Stimulated activated CD8-positive, alpha-beta memory T cell treated with anti-CD3 and anti-CD28 coated beads, Interleukin-4, amount 100 ng/mL, for 24 hours (primary cell): ENCODE data around the gene INSC.

Experiments
- DNase-seq: peaks from one replicate; pipeline ENCODE4 v3.0.0-alpha.2; 2020; ENCODE audit warnings: low read depth

The INSC gene

GRCh38 chr11:15148169-15148568 lies 33.4 kb downstream of the INSC start:
- no peak for DNase-seq

GRCh38 chr11:15149050-15149449 lies 34.3 kb downstream of the INSC start:
- DNase-seq, result no peak

GRCh38 chr11:15150507-15150906 lies 35.8 kb downstream of the INSC start:
- DNase-seq, result no peak

DNA sequence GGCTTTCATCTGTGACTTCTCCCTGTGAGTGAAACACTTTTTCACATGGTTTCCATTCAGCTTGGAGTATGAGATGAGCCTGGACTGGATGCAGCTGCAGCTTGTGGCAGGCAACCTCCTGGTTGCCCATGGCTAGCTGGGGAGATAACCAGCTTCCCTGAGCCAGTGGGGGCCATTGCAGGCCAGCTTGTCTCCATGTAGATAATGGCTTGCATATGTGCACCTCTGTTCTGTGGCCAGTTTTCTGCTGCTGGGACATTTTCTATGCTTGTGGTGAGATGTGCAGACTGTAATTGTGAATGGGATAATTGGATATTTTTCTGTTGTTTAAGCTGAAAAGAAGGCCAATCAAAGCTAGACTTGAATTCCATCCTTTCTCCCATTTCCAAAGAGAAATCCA lies 38.5 kb downstream of the INSC start:
- DNase-seq, result no peak

DNA sequence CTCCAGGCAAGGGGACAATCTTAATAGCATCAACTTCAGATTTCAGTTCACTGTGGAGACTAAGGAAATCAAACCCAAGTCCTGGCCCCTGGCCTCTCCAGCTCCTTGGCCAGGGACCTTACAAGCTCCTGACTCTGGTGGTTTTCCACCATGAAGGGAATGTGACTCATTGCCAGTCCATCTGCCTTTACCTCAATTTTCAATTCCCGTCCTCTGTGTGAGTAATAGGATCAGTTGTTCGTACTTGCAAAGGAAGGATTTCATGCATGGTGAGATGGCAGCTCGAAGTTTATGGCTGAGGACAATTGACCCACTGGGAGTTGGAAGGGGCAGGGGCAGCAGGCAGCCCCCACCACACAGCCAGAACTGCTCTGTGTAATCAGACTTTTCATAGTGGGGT lies 42.5 kb downstream of the INSC start:
- DNase-seq, result no peak

DNA sequence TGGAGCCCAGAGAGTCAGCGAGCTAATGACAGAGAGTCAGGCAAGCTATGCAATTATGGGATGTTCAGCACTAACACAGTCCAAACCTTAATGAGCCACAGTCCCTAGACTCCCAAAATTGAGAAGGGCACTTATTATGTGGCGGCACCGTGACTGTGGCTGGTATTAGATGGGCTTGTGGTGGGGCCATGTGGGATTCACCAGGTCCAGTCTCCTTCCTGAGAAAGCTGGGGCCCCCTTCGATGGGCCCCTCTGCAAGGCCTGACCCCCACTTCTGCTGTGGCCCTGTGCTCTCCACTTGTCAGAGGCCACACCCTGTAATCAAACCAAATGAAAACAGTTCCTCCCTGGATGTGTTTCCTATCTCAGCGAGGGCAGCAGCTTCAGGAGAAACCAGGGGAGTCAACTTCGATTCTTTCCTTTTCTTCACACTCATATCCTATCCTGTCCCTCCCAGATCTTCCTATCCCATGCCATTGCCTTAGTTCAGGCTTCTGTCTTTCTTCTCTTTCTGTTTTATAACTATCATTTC lies 42.9 kb downstream of the INSC start:
- no peak for DNase-seq

DNA sequence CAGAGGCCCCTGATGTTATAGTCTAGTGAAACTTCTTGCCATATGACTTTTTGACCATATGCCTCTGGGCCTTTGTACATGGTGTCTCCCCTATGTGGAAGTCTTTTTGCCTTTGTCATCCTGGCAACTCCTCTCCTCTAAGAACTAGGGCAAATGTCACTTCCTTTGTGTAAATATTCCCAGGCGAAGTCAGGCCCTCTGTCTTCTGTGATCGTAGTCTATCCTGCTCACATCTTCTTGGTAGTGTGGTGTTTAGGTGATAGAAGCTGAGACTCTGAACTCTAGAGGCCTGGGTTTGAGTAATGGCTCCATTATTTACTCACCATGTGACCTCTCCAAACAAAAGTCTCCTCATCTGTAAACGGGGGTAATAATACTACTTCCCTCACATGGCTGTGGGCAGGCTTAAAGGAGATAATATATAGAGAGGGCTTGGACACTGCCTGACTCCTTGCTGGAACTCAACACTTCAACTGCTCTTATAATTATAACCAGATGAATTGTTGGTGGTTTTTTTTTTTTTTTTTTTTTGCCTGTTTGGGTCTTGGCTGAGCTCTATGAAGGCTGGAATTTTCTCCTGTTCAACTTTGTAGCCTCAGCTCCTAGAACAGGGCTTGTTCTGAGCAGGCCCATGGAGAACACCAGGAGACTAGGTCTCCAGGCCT lies 43.8 kb downstream of the INSC start:
- DNase-seq, result no peak

- DNase-seq, result no peak
These were observed 44.4 kb downstream of the INSC start for GRCh38 chr11:15159085-15159484.

DNA sequence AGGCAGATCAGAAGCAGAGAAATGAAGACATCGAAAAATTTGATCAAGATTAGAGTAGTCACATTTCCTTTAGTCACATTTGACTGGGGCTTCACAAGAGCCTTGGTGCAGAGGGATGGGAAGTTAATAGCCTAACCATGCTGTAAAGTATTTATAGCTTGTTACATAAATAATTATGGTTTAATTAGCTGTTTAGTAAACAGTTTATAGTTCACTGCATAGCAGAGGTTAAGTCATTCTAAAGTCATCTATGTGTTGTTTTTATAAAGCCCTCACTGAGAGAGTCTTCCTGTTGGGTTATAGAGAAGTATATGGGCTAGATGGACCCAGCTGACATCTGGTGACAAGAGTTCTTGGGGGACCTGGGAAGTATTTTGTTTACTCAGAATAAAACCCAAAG lies 47.1 kb downstream of the INSC start:
- DNase-seq, result no peak

- no peak for DNase-seq
These were observed 48.4 kb downstream of the INSC start for GRCh38 chr11:15163136-15163535.

DNA sequence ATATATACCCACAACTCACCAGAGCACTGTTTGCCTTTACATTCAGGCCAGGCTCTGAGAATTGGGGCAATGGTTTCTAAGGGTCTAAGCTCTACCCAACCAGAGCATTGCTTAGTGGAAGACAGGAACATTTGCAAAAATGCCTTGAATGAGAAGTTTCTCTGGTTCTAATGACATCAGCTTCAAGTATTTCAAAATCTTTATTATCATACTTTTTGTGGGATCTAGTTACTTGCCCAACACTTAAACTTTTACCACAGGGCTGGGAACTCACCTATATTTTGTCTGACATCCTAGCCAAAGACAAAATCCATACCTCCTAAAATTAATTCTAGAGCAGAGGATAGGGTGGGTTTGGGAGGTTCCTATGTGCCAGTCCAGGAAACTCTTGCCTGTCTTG lies 51.5 kb downstream of the INSC start:
- DNase-seq, result no peak

DNA sequence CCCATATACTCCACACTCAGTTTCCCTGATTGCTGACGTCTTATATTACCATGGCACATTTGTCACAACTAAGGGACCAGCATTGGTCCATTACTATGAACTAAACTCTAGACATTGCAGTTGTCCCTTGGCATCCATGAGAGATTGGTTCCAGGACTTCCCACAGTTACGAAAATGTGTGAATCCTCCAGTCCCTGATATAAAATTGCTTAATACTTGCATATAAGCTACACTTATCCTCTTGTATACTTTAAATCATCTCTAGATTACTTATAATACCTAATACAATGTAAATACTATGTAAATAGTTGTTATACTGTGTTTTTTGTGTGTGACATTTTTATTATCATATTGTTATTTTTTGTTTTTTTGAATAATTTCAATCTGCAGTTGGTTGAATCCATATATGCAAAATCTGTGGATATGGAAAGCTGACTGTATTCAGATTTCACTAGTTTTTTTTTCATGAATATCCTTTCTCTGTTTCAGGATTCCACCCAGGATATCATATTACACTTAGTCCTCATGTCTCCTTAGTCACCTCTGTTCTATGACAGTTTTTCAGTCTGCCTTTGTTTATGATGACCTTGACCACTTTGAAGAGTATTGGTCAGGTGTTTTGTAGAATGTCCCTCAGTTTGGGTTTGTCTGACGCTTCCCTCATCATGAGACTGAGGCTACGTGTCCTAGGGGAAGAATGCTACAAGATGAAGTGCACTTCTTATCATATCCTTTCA lies 55.3 kb downstream of the INSC start:
- no peak for DNase-seq

GRCh38 chr11:15170698-15171097 lies 56.0 kb downstream of the INSC start:
- no peak for DNase-seq

GRCh38 chr11:15171956-15172355 lies 57.2 kb downstream of the INSC start:
- no peak for DNase-seq

GRCh38 chr11:15175831-15176230 lies 61.1 kb downstream of the INSC start:
- no peak for DNase-seq

DNA sequence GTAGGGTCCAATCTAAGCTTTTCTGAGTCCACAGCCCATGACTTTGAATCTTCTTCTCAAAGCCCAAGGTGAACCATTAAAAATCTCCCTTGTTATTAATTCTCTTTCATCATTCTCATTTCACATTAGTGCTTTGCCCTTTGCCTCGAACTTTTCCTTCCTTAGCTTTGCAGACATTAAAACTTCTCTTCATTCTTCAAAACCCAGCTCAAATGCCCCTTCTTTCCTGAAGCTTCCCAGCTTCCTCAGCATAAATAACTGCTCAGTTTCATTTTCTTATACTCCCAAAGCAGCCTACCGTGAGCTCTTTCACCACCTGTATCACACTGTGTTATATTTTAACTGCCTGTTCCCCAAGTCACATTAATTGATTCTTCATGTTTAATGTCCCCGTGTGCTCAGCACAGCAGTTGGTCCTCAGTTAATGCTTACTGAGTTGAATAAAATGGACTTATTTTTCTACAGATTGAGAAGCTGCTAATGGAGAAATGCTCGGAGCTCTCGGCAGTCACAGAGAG lies 62.0 kb downstream of the INSC start:
- no peak for DNase-seq

GRCh38 chr11:15177491-15177890 lies 62.8 kb downstream of the INSC start:
- DNase-seq, result no peak

DNA sequence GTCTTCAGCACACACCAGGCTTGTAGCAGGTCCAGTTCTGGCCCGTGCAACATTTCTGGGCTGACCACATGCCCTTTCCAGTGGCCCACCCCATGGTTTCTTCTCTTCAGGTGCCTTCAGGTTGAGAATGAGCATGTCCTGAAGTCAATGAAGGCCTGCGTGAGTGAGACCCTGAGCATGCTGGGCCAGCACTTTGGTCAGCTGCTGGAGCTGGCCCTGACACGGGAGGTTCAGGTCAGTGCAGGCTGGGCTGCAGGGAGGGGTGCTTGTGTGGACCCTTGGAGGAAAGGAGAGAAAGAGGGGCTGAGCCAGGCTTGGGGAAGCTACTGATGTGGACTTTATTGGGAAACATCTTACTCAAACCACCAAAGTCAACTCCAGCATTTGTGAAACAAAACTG lies 63.5 kb downstream of the INSC start:
- DNase-seq, result no peak

DNA sequence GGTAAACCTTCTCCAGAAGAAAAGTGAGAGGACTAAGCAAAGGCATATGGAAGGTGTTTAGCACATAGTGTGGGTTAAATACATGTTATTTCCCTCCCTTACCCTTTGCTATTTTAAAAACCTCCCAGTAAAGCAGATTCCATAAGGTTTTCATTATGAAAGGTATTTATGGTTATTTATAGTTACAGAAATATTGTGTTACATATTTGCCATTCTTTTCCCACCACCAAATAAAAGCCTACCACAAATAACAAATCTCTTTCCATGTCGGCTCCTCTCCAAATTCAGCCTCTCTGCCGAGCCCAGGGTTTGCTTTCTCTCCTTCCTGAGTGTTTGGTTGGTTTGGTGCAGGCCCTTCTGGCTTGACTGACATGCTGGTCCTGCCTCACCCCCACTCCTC lies 64.4 kb downstream of the INSC start:
- DNase-seq, result no peak

DNA sequence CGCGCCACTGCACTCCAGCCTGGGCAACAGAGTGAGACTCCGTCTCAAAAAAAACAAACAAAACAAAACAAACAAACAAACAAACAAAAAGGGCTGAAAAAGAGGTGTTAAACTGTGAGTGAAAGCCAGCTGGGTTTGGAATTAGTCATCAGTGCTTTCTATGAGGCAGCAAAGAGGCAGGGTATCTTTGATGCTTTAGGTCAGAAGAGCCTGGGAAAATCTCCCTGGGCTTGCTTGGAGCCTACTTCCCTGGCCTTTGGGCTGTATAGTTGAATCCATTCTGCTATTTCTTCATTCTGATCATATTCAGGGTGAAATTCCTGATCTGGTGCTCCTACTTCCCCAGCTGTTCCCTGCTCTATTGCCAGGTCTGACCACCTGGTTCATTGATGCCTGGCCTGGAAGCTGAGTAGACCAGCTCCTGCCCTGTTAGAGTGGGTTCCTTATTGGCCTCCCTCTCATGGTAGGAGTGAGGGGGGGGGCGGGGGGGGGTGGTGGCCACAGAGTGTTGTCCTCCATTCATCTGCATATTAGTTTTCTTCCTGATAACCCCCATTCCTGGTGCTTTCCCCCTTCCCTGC lies 65.6 kb downstream of the INSC start:
- no peak for DNase-seq

DNA sequence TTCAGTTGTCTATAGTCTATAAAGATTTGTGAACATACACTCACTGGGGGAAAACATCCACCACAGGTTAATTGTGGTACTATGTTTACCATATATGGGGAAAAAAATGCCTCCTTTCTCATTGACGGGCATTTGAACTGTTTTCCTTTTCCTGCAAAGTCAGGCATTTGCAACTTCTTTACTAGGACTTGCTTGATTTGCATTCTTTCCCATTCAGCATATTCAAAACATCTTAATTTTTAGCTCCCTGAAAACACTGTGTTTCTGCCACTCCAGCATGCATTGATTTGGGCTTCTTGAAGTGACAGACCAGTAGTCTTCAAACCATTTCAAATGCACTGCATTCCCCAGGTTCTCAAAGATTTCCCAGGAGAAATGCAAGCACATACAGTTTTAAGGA lies 67.6 kb downstream of the INSC start:
- no peak for DNase-seq

DNA sequence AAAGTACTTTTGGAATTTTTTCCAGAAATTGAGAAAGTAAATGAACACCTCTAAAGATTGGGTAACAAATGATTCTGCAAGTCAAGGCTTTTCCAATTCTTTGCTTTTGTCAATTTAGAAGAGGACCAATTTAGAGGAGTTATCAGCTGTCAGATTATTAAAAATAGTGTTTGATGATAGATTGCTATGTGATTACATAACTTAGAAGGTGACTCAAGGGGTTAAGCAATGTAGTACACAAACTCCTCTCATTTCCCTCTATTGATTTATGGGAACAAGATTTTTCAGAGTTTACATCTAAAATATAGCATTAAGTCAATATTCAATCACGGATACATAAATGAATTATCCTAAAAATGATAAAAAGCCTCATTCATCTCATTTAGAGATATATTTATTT lies 70.3 kb downstream of the INSC start:
- no peak for DNase-seq

GRCh38 chr11:15186146-15186545 lies 71.4 kb downstream of the INSC start:
- DNase-seq, result no peak
